IPS DF 6.9 (cell line): ENCODE results near the gene SPATA31A6.
"Not testable (repeated sequence)": the region's sequence is repeated elsewhere in the genome, so short reads cannot be mapped to it uniquely, and the experiment has no call there.

Experiments
- DNase-seq: peaks from one replicate; pipeline ENCODE4 v3.0.0-alpha.2; 2013; ENCODE audit warnings: low read depth, low spot score
- H3K27ac ChIP-seq: one replicate; pipeline ENCODE4 v1.5.1; 2013; ENCODE audit warnings: low read length, control low read depth
- H3K27me3 ChIP-seq: 2 replicates; pipeline ENCODE4 v1.6.1; 2013; ENCODE audit warnings: mild to moderate bottlenecking, low read length; ENCODE audit not compliant: control insufficient read depth, insufficient read depth
- H3K36me3 ChIP-seq: 2 replicates; pipeline ENCODE4 v1.6.1; 2013; ENCODE audit warnings: low read length; ENCODE audit not compliant: control insufficient read depth, insufficient read depth
- H3K4me1 ChIP-seq: 2 replicates; pipeline ENCODE4 v1.6.1; 2013; ENCODE audit warnings: low read length; ENCODE audit not compliant: control insufficient read depth, insufficient read depth
- H3K4me3 ChIP-seq: 2 replicates; pipeline ENCODE4 v1.5.1; 2013; ENCODE audit warnings: mild to moderate bottlenecking, low read length
- H3K9me3 ChIP-seq: 2 replicates; pipeline ENCODE4 v1.6.1; 2013; ENCODE audit warnings: low read length, inconsistent platforms; ENCODE audit not compliant: control insufficient read depth, insufficient read depth
- WGBS: extraction: QIAGEN DNeasy Blood & Tissue Kit; methylation state at CpG from one replicate; pipeline ENCODE4 v1.1.7; 2013; ENCODE audit warnings: mixed read lengths, missing lambda C conversion rate; ENCODE audit not compliant: insufficient read length, insufficient coverage; 5-methylcytosine and 5-hydroxymethylcytosine counted together

Gene SPATA31A6

GRCh38 chr9:42183359-42183758, at the start of gene SPATA31A6:
Gene SPATA31A6, plus strand, starts transcription at chr9:42183659. Its CDS starts 29 bp downstream, at chr9:42183688.
- not testable (repeated sequence) for H3K27me3 ChIP-seq, H3K9me3 ChIP-seq, DNase-seq, H3K4me1 ChIP-seq, H3K36me3 ChIP-seq, H3K27ac ChIP-seq, H3K4me3 ChIP-seq
- WGBS, result no CpG with 5 or more reads among the region's 5 CpGs

GRCh38 chr9:42160299-42160698, 23.2 kb upstream of the SPATA31A6 start:
- not testable (repeated sequence) for H3K4me1 ChIP-seq, H3K36me3 ChIP-seq, H3K27ac ChIP-seq, H3K27me3 ChIP-seq, H3K4me3 ChIP-seq, H3K9me3 ChIP-seq
- peak; percentile 7 for DNase-seq
- no CpG with 5 or more reads among the region's 1 CpG for WGBS

- DNase-seq, H3K9me3 ChIP-seq, H3K36me3 ChIP-seq, H3K4me3 ChIP-seq, H3K27me3 ChIP-seq, H3K27ac ChIP-seq, H3K4me1 ChIP-seq: not testable (repeated sequence)
- WGBS, result no CpG with 5 or more reads among the region's 2 CpGs
Measured at GRCh38 chr9:42219861-42220260, 36.4 kb downstream of the SPATA31A6 start.

GRCh38 chr9:42223230-42223629, 39.8 kb downstream of the SPATA31A6 start:
- not testable (repeated sequence) for DNase-seq, H3K4me3 ChIP-seq, H3K36me3 ChIP-seq, H3K27me3 ChIP-seq, H3K27ac ChIP-seq, H3K4me1 ChIP-seq, H3K9me3 ChIP-seq
- WGBS, result no CpG with 5 or more reads among the region's 10 CpGs

GRCh38 chr9:42233031-42233430, 49.6 kb downstream of the SPATA31A6 start:
- not testable (repeated sequence) for H3K27me3 ChIP-seq, H3K9me3 ChIP-seq, H3K4me1 ChIP-seq, H3K36me3 ChIP-seq, H3K27ac ChIP-seq, H3K4me3 ChIP-seq, DNase-seq
- no CpG with 5 or more reads among the region's 4 CpGs for WGBS

- H3K27ac ChIP-seq, H3K4me1 ChIP-seq, H3K9me3 ChIP-seq, DNase-seq, H3K4me3 ChIP-seq, H3K36me3 ChIP-seq, H3K27me3 ChIP-seq: not testable (repeated sequence)
Measured at GRCh38 chr9:42234610-42235009, 51.2 kb downstream of the SPATA31A6 start.

DNA sequence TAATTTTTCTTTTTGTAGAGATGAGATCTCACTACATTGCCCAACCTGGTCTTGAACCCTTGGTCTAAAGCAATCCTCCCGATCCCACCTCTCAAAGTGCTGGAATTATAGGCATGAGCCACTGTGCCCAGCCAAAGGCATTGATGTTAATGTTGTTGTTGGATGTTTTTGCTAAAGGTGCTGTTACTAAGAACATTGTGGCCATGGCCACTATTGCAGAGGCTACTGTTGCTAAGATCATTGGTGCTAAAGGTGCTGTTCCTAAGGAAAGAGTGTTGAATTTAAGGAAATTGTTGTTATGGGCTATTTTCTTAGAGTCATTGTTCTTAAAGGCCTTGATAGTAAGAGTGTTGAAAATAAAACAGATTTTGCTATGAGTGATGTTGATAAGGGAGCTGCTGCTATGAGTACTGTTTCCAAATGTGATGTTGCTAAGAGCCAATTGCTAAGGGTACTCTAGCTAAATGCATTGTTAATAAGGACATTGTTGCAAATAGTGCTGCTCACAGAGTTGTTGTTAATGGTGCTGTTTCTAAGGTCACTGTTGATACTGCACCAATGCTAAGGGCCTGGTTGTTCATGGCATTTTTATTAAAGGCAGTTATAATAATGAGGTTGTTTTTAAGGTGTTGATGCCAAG, 52.0 kb downstream of the SPATA31A6 start:
- H3K9me3 ChIP-seq, H3K4me3 ChIP-seq, H3K27me3 ChIP-seq, H3K36me3 ChIP-seq, DNase-seq, H3K27ac ChIP-seq, H3K4me1 ChIP-seq: not testable (repeated sequence)
- no CpG with 5 or more reads among the region's 1 CpG for WGBS

GRCh38 chr9:42236097-42236496, 52.6 kb downstream of the SPATA31A6 start:
- H3K27me3 ChIP-seq, H3K4me3 ChIP-seq, DNase-seq, H3K36me3 ChIP-seq, H3K9me3 ChIP-seq, H3K27ac ChIP-seq, H3K4me1 ChIP-seq: not testable (repeated sequence)

- not testable (repeated sequence) for H3K27ac ChIP-seq
Measured at GRCh38 chr9:42237381-42237780, 53.9 kb downstream of the SPATA31A6 start.

GRCh38 chr9:42238862-42239261, 55.4 kb downstream of the SPATA31A6 start:
- not testable (repeated sequence) for H3K4me3 ChIP-seq, H3K27ac ChIP-seq, DNase-seq, H3K4me1 ChIP-seq, H3K9me3 ChIP-seq, H3K36me3 ChIP-seq, H3K27me3 ChIP-seq
- WGBS, result no CpG with 5 or more reads among the region's 2 CpGs

More at GRCh38 chr9:42237381-42237780, 53.9 kb downstream of the SPATA31A6 start:
- H3K27me3 ChIP-seq, H3K4me3 ChIP-seq, H3K9me3 ChIP-seq, DNase-seq, H3K4me1 ChIP-seq, H3K36me3 ChIP-seq: not testable (repeated sequence)
- no CpG with 5 or more reads among the region's 3 CpGs for WGBS
